ENCODE data around the gene GPR155. TPM values are rescaled to one million over a fixed set of nuclear protein-coding genes. Genes with fewer than 3 reads are reported as not detected.

The GPR155 gene
- total RNA-seq, 4 donors from 2014 or later, result 28.8 to 43.2 (median 39.1) TPM

DNA sequence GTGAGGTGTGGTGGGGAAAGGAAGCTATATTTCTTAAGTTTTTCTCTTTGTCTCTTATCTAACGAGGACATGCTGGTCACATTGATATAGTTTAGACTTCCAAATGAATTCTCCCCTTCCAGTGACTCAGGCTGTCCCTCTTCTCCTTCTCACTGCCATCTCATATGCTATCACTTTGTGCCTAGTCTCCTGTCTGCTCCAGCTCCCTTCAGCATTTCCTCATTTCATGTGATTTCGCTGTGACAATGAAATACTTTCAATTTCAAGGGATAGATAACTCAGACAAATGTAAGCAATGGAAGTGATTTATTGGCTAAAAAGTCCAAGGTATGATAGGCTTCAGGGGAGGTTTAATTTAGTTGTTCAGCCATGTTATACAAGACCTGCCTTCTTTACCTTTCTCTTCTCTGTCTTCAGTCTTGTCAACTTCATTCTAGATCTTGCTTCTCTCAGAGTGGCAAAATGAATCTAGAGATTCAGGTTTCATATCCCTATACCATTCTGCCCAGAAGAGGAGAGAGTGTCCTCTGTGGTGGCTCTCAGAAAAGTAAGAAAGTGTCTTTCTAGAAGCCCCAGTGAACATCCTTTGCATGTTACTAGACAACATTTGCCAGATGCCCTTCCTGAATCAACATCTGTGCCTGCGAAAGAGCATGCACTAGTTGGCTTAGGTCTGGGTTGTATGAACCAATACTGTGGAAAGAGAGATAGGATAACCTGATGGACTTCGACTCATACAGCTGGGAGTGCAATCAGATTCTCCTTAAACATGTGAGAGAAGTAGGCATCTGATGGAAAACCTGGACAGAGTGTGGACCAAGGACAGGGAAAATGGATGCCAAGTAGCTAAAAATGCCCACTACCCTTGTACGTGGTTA lies 29.9 kb upstream of the GPR155 start:
- Histone ChIP-seq H3K4me1 (no peaks in the 10 kb centered on the region), H3K27me3 (no peaks in the 10 kb centered on the region), H3K9me3 (no peaks in the 10 kb centered on the region), H3K27ac (replicated peaks in 1 of 4) (no peak overlapping the region), H3K36me3 (no peaks in the 10 kb centered on the region), H3K4me3 (no peak overlapping the region)
- intact Hi-C loops (cut with DNase I), result no loop called here
- DNase-seq (ENCODE audit: extremely low spot score), result no peak
- 83% methylated on average over 5 of the region's 5 CpGs for WGBS
- TF ChIP-seq EP300 (IDR thresholded peaks at IDR 0.05), result no peak
- TF ChIP-seq, protein P1, sequence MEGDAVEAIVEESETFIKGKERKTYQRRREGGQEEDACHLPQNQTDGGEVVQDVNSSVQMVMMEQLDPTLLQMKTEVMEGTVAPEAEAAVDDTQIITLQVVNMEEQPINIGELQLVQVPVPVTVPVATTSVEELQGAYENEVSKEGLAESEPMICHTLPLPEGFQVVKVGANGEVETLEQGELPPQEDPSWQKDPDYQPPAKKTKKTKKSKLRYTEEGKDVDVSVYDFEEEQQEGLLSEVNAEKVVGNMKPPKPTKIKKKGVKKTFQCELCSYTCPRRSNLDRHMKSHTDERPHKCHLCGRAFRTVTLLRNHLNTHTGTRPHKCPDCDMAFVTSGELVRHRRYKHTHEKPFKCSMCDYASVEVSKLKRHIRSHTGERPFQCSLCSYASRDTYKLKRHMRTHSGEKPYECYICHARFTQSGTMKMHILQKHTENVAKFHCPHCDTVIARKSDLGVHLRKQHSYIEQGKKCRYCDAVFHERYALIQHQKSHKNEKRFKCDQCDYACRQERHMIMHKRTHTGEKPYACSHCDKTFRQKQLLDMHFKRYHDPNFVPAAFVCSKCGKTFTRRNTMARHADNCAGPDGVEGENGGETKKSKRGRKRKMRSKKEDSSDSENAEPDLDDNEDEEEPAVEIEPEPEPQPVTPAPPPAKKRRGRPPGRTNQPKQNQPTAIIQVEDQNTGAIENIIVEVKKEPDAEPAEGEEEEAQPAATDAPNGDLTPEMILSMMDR (IDR thresholded peaks at IDR 0.05), result no peak
- no peak for TF ChIP-seq POLR2AphosphoS5 (IDR thresholded peaks at IDR 0.05)
- no peak for TF ChIP-seq POLR2A (IDR thresholded peaks at IDR 0.05; ENCODE audit: low read depth)

DNA sequence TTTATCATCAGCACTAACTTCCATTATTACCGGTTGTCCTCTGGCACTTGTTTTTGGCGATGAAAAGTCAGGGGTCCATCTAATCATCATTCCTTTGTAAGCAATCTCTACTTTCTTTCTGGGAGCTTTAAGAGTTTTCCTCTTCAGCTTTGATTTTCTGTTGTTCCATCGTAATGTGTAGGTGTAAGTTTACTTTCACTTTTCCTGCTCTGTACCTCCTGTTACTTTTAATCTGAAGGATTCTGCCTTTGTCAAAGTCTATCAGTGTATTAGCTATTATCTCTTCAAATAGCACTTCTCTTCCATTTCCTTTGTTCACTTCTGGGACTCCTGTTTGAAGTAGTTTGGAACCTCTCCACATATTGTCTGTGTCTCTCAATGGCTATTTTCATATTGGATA lies 25.5 kb upstream of the GPR155 start:
- 86% methylated on average over 3 of the region's 3 CpGs for whole genome bisulfite sequencing
- no peaks in the 10 kb centered on the region for H3K9me3 ChIP-seq
- H3K27me3 ChIP-seq, result no peaks in the 10 kb centered on the region
- TF ChIP-seq EP300 (IDR thresholded peaks at IDR 0.05) (no peak), POLR2AphosphoS5 (IDR thresholded peaks at IDR 0.05) (no peak)
- H3K4me1 ChIP-seq, result no peaks in the 10 kb centered on the region
- no peak overlapping the region for H3K27ac ChIP-seq (replicated peaks in 1 of 4)
- no peak overlapping the region for H3K4me3 ChIP-seq
- no peaks in the 10 kb centered on the region for H3K36me3 ChIP-seq
- intact Hi-C loops (cut with DNase I), result no loop called here
- no peak for DNase-seq (ENCODE audit: extremely low spot score)

DNA sequence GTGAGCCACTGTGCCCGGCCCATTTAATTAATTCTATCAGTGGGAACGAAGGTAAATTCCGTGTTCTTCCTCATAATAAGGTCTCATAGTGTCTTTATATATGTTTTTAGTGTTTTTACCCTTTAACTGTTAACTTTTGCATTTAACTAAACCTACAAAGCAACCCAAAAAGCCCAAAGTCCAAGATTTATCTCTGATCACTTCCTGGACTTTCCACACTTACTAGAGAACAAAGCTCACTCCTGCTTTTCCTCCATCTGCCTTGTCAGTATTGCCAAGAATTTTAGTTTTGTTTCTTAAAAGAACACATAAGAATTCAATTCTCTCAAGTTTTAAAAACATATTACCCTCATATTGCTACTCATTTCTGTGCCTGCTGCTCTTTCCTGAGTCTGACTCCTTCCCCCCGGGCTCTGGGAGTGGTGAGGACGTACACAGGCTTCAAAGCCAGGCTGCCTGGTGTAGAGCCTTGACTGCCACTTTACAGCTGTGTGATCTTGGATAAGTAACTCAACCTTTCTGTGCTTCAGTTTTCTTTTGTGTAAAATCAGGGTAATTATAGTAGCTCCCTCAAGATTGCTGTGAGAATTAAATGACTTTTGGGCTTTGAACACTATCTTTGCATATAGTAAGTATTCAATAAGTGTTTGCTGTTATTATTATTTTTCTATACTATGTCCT lies 24.9 kb upstream of the GPR155 start:
- 54% methylated on average over 5 of the region's 5 CpGs for WGBS

DNA sequence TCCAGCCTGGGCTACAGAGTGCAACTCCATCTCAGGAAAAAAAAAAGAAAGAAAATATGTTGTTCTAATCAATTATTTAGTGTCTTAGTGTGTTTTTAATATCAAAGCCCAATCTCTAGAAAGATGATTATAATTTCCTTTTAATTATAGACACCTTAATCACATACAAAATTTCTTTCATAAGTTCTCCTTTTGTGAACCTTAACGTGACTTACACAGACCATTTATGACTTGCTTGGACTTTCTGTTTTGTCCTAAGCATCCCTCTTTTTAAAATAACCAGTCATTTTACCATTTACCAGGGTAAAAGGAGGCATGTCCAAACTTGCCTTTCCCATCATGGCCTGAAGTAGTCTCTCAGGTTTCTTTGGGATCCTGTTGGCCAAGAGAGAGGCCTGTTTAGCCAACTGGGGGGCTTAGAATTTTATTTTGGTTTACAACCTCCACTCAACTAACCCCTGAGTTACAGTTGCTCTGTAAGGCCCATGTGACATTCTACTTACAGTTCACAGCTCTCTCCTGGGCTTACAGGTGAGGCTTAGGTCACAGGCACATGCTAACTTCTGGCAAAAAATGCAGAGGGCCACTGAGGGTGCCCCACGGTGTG lies 23.9 kb upstream of the GPR155 start:
- WGBS, result 43% methylated on average over 2 of the region's 2 CpGs
- TF ChIP-seq POLR2A (IDR thresholded peaks at IDR 0.05; ENCODE audit: low read depth) (no peak), POLR2AphosphoS5 (IDR thresholded peaks at IDR 0.05) (no peak), EP300 (IDR thresholded peaks at IDR 0.05) (no peak)
- TF ChIP-seq, protein P1 (IDR thresholded peaks at IDR 0.05), result no peak
- Histone ChIP-seq H3K36me3 (no peaks in the 10 kb centered on the region), H3K4me3 (no peak overlapping the region), H3K4me1 (no peaks in the 10 kb centered on the region), H3K27ac (replicated peaks in 1 of 4) (no peak overlapping the region), H3K9me3 (no peaks in the 10 kb centered on the region), H3K27me3 (no peaks in the 10 kb centered on the region)
- no peak for DNase-seq (ENCODE audit: extremely low spot score)
- intact Hi-C loops (cut with DNase I), result no loop called here

More for the DNA sequence above, 24.9 kb upstream of the GPR155 start:
- Histone ChIP-seq H3K4me1 (no peaks in the 10 kb centered on the region), H3K9me3 (no peaks in the 10 kb centered on the region), H3K27ac (replicated peaks in 1 of 4) (no peak overlapping the region), H3K4me3 (no peak overlapping the region), H3K27me3 (no peaks in the 10 kb centered on the region), H3K36me3 (no peaks in the 10 kb centered on the region)
- intact Hi-C loops (cut with DNase I), result no loop called here
- no peak for DNase-seq (ENCODE audit: extremely low spot score)
- TF ChIP-seq, protein P1 (IDR thresholded peaks at IDR 0.05), result no peak
- no peak for TF ChIP-seq POLR2AphosphoS5 (IDR thresholded peaks at IDR 0.05)

DNA sequence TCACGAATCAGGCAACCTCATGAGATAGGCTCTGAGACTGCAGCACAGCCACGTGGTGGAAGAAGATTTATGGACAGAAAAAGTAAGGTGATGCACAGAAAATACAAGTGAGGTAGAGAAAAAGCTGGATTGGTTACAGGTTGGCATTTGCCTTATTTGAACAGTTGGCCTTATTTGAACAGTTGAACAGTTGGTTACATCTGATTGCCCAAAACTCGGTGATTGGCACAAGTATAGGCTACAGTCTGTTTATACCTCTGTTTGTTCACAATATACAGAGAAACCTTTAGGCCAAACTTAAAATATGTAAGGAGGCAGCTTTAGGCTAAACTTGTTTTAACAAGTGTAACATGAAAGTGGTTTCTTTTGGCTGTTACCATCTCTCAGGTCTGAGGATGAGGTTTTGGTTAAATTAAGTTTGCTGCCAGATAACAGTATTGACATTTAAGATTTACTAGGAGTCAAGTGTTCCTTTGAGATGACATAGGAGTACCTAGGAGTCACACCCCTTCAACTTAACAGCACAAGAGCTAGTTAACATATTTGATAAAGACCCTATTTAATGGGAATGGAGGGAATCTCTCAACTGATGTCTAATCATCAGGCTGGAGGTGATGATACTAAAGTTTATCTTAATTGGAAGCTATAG lies 16.5 kb upstream of the GPR155 start:
- Histone ChIP-seq H3K4me1 (no peaks in the 10 kb centered on the region), H3K9me3 (no peaks in the 10 kb centered on the region), H3K27ac (replicated peaks in 1 of 4) (no peak overlapping the region), H3K27me3 (no peaks in the 10 kb centered on the region), H3K36me3 (no peaks in the 10 kb centered on the region), H3K4me3 (no peak overlapping the region)
- DNase-seq (ENCODE audit: extremely low spot score), result no peak
- TF ChIP-seq EP300 (IDR thresholded peaks at IDR 0.05) (no peak), POLR2A (IDR thresholded peaks at IDR 0.05; ENCODE audit: low read depth) (no peak), POLR2AphosphoS5 (IDR thresholded peaks at IDR 0.05) (no peak)
- TF ChIP-seq, protein P1 (IDR thresholded peaks at IDR 0.05), result no peak
- 83% methylated on average over 3 of the region's 3 CpGs for WGBS
- intact Hi-C loops (cut with DNase I), result no loop called here
